GM18520 (cell line): ENCODE data around the gene TM9SF4.
A peak's percentile ranks its signal among the peaks of the same experiment; 100 is the strongest.

Source experiments
- ATAC-seq: cut with Tn5 transposase; IDR thresholded peaks from one replicate; pipeline ENCODE4 v1.9.1; 2021; ENCODE audit not compliant: unreplicated experiment

TM9SF4 gene, protein sequence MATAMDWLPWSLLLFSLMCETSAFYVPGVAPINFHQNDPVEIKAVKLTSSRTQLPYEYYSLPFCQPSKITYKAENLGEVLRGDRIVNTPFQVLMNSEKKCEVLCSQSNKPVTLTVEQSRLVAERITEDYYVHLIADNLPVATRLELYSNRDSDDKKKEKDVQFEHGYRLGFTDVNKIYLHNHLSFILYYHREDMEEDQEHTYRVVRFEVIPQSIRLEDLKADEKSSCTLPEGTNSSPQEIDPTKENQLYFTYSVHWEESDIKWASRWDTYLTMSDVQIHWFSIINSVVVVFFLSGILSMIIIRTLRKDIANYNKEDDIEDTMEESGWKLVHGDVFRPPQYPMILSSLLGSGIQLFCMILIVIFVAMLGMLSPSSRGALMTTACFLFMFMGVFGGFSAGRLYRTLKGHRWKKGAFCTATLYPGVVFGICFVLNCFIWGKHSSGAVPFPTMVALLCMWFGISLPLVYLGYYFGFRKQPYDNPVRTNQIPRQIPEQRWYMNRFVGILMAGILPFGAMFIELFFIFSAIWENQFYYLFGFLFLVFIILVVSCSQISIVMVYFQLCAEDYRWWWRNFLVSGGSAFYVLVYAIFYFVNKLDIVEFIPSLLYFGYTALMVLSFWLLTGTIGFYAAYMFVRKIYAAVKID

GRCh38 chr20:32109392-32110172 lies at the start of gene TM9SF4:
Gene TM9SF4, plus strand, starts transcription at chr20:32109714. Its CDS starts 27 bp downstream, at chr20:32109741.
- ATAC-seq, result peak; percentile 62

GRCh38 chr20:32062776-32063170 lies 46.7 kb upstream of the TM9SF4 start:
- ATAC-seq, result no peak

DNA sequence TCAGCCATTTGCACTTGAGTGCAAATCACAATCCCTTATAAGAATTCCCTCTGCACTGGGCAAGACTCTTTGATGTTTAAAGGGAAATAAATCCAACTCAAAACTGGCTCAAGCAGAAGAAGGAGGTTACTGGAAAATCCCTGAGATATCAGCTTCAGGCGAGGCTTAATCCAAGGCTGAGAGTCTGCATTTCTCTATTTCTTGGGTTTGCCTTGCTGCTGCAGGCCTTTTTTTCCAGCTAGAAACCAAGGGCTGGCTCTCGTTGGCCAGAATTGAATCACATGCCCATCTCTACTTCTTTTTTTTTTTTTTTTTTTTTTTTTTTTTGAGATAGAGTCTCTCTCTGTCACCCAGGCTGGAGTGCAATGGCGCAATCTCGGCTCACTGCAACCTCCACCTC lies 45.8 kb upstream of the TM9SF4 start:
- no peak for ATAC-seq

GRCh38 chr20:32064667-32065066 lies 44.8 kb upstream of the TM9SF4 start:
- no peak for ATAC-seq

DNA sequence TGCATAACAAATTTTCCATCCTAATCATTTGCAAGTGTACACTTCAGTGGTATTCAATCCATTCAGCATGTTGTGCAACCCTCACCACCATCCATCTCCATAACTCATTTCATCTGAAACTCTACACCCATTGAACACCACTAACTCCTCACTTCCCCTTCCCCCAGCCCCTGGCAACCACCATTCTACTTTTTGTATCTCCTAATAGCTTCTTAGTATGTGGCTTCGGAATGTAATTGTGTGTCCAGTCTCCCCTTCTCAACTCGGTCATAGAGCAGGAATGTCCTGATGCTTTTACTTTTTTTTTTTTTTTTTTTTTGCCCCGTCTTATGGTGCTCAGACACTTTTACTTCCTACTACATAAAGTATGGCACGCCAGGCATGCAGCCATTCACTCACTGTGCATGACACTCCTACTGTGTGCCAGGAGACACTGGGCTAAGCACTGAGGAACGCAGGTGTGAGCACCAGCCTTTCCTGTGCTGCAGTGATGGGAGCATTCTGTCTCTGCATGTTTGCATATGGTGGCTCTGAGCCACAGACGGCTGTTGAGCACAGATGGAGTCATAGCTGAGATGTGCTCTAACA lies 42.2 kb upstream of the TM9SF4 start:
- no peak for ATAC-seq

DNA sequence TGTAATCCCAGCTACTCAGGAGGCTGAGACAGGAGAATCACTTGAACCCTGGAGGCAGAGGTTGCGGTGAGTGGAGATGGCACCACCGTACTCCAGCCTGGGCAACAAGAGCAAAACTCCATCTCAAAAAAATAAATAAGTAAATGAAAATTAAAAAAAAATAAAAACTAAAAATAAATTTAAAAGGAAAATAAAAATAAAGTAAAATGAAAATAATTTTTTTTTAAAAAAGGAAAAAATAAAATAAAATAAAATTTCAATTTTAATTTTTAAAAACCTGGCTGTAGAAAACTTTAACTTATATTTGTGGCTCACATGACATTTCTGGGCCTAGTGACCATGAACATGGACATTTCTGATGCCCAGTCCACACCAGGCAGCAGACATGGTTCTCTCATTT lies 41.3 kb upstream of the TM9SF4 start:
- no peak for ATAC-seq

GRCh38 chr20:32069711-32070110 lies 39.8 kb upstream of the TM9SF4 start:
- no peak for ATAC-seq

- no peak for ATAC-seq
Observed at GRCh38 chr20:32070282-32070681, 39.2 kb upstream of the TM9SF4 start.

DNA sequence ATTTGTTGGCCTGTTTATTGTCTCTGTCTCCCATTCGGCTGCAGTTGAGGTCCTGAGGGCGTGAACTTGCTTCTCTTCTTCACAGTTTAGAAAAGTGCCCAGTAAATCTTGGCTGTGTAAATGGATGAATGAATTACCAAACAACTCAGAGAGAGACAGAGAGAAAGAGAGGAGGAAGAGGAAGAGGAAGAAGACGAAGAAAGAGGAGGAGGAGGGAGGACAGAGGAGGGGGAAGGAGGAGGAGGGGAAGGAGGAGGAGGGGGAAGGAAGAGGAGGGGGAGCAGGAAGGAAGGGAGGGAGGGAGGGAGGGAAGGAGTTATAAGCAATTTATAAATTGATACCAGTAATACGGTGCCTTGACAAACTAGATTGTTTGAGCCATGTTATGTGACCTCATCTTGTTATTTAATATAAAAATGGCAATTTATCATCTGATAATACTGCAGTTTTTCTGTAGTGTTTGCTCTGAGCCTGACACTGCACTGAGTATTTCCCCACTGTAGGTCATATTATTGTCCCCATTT lies 38.8 kb upstream of the TM9SF4 start:
- no peak for ATAC-seq

DNA sequence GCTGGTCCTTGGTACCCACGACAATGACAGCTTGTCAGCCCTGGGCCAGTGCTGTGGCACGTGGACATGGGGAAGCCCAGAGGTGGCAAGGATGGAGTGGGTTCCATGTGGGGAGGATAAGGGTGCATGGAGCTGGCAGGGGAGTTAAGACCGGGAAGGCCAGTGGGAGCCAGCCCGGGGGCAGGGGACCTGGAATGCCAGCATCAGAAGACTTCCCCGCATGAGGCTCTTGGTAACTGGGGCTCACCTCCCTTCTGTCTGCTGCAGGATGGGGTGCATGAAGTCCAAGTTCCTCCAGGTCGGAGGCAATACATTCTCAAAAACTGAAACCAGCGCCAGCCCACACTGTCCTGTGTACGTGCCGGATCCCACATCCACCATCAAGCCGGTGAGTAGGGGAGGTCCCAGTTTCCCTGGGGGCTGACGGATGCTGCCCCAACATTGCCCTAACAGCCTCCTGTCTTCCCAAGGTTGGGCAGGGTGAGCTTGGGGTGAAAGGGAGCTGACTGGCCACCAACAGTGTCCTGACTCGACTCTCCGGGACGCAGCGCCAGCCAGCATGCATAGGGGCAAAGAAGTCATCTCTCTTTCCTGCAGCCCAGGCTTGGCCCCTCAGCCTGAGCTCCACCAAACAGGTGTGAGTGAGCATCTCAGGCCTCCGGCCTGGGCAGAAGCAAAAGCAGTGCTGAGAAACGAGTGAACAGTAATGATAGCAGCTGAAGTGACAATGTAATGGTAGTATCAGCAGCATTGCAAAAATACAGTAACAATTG lies 37.9 kb upstream of the TM9SF4 start:
- ATAC-seq, result no peak

DNA sequence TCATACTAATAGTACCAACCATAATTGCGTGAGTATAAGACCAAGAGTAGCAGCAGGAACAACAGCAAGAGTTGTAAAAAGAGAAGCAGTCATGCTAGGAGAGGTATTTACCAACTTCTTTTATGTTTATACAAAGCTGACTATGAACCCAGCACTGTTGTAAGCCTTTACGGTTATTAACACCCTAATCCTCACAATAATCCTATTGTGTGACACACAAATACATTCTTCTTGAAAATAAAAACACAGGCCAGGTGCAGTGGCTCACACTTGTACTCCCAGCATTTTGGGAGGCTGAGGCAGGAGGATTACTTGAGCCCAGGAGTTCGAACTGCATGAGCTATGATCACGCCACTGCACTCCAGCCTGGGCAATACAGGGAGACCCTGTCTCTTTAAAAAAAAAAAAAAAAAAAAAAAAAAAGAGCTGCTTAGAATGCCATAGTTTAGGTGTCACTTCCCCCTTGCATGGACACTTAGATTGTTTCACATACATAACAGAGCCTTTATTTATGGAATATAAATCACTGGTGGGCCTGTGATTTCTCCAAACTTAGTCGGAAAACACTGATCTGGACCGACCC lies 37.3 kb upstream of the TM9SF4 start:
- ATAC-seq, result no peak

DNA sequence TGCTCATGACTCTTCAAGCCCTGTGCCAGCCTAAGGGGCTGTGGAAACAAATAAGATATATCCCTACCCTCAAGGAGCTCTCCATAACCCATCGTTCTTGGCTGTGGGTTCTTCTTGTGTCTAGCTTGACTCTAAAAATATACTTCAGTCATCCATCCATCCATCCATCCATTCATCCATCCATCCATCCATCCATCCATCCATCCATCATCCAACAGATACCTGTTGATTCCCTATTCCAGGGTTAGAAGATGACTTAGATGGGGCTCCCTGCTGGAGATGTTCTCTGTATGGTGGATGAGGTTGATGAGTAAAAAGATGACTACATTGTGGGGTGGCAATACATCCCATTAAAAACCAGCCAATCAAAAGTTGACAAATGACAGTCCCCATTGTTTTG lies 34.0 kb upstream of the TM9SF4 start:
- no peak for ATAC-seq

DNA sequence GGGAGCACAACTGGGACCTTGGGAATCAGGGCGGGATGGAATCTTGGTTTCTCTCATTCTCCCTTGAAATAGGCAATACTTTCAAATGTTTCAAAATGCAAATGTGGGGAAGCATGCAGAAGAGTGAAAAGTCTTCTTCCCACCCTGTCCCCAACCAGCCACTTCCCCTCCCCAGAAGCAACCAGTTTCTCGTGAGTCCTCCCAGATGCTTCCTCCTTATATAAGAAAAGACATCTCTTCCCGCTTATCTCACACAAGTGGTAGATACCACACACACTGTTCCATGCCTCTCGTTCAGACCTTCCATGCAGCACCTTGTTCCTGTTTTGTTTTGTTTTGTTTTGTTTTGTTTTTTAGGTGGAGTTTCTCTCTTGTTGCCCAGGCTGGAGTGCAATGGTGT lies 32.3 kb upstream of the TM9SF4 start:
- no peak for ATAC-seq

GRCh38 chr20:32078322-32078721 lies 31.2 kb upstream of the TM9SF4 start:
- no peak for ATAC-seq

DNA sequence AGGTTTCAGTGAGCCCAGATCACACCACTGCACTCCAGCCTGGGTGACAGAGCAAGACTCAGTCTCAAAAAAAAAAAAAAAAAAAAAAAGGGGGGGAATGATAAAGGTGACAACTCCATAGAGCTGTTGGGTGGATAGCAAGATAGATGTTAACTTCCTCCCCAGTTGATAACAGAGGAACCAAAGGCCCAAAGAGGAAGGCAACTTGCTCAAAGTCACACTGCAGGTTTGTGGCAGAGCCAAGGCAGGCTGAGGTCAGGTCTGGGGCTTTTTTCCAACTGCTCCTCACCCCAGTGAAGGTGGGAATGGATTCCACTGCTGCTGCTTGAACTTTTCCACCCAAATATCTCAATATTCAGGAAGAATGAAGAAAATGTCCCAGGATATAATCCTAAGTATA lies 30.7 kb upstream of the TM9SF4 start:
- ATAC-seq, result no peak

DNA sequence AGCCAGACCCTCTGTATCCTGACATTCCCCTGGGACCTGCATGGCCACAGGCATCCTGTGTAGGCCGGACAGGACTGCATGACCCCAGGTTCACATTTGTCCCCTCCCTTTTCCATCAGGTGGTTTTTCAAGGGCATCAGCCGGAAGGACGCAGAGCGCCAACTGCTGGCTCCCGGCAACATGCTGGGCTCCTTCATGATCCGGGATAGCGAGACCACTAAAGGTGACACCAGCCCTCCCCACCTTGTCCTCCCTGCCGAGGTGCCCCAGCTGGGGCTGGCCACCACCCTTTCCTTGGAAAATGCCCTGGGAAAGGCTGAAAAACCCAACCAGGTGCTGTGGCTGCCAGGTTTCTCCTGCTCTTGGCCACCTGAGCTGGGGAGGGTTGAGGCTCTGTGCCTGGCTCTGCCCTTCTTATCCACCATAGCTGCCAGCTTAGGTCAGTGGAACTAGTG lies 29.8 kb upstream of the TM9SF4 start:
- ATAC-seq, result no peak

- no peak for ATAC-seq
Observed at GRCh38 chr20:32080783-32081182, 28.7 kb upstream of the TM9SF4 start.

GRCh38 chr20:32083469-32083868 lies 26.0 kb upstream of the TM9SF4 start:
- no peak for ATAC-seq

DNA sequence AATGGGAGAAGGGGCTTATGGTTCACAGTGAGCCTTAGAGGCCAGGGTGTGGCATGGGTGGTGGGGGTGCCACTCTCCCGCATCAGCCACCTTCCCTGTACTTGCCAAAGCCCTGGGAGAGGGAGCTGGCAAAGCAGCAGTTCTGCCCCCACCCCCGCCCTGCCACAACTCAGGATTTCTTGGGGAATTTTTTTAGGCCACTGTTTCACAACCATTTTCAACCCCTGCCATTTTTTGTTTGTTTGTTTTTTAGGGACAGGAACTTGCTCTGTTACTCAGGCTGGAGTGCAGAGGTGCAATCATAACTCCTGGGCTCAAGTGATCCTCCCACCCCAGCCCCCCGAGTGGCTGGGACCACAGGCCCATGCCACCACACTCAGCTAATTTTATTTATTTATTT lies 22.4 kb upstream of the TM9SF4 start:
- ATAC-seq, result no peak

DNA sequence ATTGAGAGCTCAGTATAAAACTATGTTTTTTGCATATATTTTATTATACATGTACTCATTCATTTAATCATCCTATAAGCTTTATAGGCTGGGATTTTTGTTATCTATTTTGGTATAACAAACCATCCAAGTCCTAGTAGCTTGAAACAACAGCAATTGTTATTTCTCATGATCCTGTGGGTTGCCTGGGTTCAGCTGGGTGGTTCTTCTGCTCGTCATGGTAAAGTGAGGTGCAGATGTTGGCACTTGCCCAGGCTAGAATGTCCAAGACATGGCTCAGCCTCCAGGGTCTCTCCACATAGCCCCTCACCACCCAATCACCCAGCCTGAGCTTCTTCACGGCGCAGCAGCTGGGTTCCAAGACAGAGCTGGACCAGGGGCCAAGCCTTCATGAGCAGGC lies 20.8 kb upstream of the TM9SF4 start:
- no peak for ATAC-seq
